Ishikawa (cell line): Measurements from ENCODE around the gene ANKRD34A.

Experiments used
- EP300 ChIP-seq: IDR thresholded peaks from 2 replicates; pipeline ENCODE4 v1.6.1; 2012; ENCODE audit warnings: borderline replicate concordance
- FOXM1 ChIP-seq: IDR thresholded peaks from 2 replicates; pipeline ENCODE4 v1.6.1; 2012; ENCODE audit warnings: low read depth, borderline replicate concordance
- NFIC ChIP-seq: IDR thresholded peaks from 2 replicates; pipeline ENCODE4 v1.6.1; 2012
- RAD21 ChIP-seq: IDR thresholded peaks from 2 replicates; pipeline ENCODE4 v1.6.1; 2012; ENCODE audit warnings: low read depth
- TAF1 ChIP-seq: IDR thresholded peaks from 2 replicates; pipeline ENCODE4 v1.6.1; 2012; ENCODE audit warnings: low read depth, mild to moderate bottlenecking
- TEAD4 ChIP-seq: IDR thresholded peaks from 2 replicates; pipeline ENCODE4 v1.6.1; 2012
- YY1 ChIP-seq: IDR thresholded peaks from 2 replicates; pipeline ENCODE4 v1.6.1; 2012; ENCODE audit warnings: low read depth

DNA sequence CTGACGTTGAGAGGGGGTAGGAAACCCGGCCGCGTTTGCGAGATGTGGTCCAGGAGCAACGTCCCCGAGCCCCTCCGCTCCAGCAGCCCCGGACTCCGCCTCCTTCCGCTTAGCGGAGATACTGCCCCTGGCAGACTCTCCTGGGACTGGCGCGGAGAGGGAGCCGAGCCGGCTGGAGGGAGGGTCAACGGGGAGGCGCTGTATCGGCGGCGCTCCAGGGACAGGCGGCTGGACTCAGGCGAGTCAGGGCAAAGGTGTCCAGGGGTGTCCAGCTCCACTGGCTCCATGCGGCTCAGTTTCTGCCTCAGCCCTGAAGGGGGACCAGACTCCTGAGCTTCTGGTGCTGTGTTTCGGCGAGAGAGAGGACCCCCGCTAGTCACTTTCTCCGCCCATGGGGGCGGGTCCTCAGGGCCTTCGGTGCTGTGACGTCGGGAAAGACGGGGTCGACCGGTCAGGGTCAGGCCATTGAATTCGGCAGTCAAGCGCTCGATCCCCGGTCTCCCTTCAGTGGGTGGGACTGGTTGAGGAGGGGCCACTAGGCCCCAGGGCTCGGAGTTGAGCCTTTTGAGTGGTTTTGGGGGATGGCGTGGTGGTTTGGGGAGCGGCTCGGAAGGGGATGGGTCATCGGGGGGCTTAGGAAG is 3.8 kb downstream of the ANKRD34A start:
- TF ChIP-seq NFIC, result no peak
- 0 out of 2 replicates have a peak, but pooled peaks have one; percentile 19 for TF ChIP-seq YY1
- TF ChIP-seq TEAD4, result no peak
- peak; percentile 50; the same call in 1 of the 2 replicates for TF ChIP-seq TAF1
- TF ChIP-seq RAD21, result no peak
- TF ChIP-seq FOXM1, result no peak
- TF ChIP-seq EP300, result peak; percentile 20; the same call in 1 of the 2 replicates
